K562 (cell line): Measurements from ENCODE around the gene GMPR2. TPM values are rescaled to one million over a fixed set of nuclear protein-coding genes. Genes with fewer than 3 reads are reported as not detected.

ENCODE experiments used
- BHLHE40 ChIP-seq: IDR thresholded peaks from 2 replicates; pipeline ENCODE4 v1.6.1; 2011; ENCODE audit warnings: low read length, improper control_type of control experiment
- ESRRA ChIP-seq: fragments of 450-650 bp; IDR thresholded peaks from 2 replicates; pipeline ENCODE4 v1.6.1; 2014; ENCODE audit warnings: low read depth, mild to moderate bottlenecking, moderate library complexity, borderline replicate concordance
- ETV1 ChIP-seq: fragments of 450-650 bp; conservative IDR thresholded peaks from 2 replicates; pipeline ENCODE4 v1.6.1; 2016; ENCODE audit warnings: missing genetic modification characterization, control low read depth, low read depth, missing compliant biosample characterization
- KDM5B ChIP-seq: fragments of 200-600 bp; sonication (generic); IDR thresholded peaks from 2 replicates; pipeline ENCODE4 v1.6.1; 2012; ENCODE audit warnings: low read depth, mild to moderate bottlenecking, moderate library complexity, low read length, control low read depth, inconsistent platforms; ENCODE audit not compliant: insufficient replicate concordance
- ZC3H11A ChIP-seq: IDR thresholded peaks from 2 replicates; pipeline ENCODE4 v1.6.1; 2012; ENCODE audit warnings: low read depth, low read length, improper control_type of control experiment
- ZNF699 ChIP-seq: fragments of 250-450 bp; sonication (Bioruptor Pico); IDR thresholded peaks from 2 replicates; pipeline ENCODE4 v1.8.0; 2021; ENCODE audit warnings: mild to moderate bottlenecking, moderate library complexity; ENCODE audit not compliant: insufficient replicate concordance
- ZNF707 ChIP-seq: fragments of 250-450 bp; sonication (Bioruptor Pico); conservative IDR thresholded peaks from 2 replicates; pipeline ENCODE4 v1.8.0; 2022; ENCODE audit warnings: inconsistent platforms, mild to moderate bottlenecking, moderate library complexity
- ZNF830 ChIP-seq: fragments of 250-450 bp; sonication (Bioruptor Pico); IDR thresholded peaks from 2 replicates; pipeline ENCODE4 v1.5.0; 2021; ENCODE audit warnings: mild to moderate bottlenecking
- polyA plus RNA-seq, 8 experiments: library from polyadenylated mRNA; depleted of rRNA in 4 of 8; stranded (reverse) in 5 of 8; unstranded in 3 of 8; fragments of >200 nt; fragmentation: Nextera tagmentation in 2 of 8; fragmentation: Illumina TruSeq in 1 of 8; extraction: Ambion mirVana in 2 of 8; extraction: Trizol in 1 of 8; gene quantifications; 2 replicates each; pipeline versions ENCODE4 v1.2.1 to v1.2.3, GENCODE V29; 2011 to 2014; ENCODE audit warnings: inconsistent platforms in 1 of 8, missing spikeins in 1 of 8
- total RNA-seq, 7 experiments: library from RNA; depleted of rRNA in 6 of 7; stranded (reverse); fragments of >200 nt in 6 of 7; fragmentation: Illumina TruSeq in 2 of 7; extraction: Trizol in 2 of 7; gene quantifications; 2 replicates each; pipeline versions ENCODE4 v1.2.1 to v1.2.3, GENCODE V29; 2011 to 2021; ENCODE audit warnings: low replicate concordance in 1 of 7
- TF ChIP-seq, protein P1 (sequence below): fragments of 250-450 bp; sonication (Bioruptor Pico); IDR thresholded peaks from 2 replicates; pipeline ENCODE4 v1.5.1; 2021; ENCODE audit warnings: mild to moderate bottlenecking
- TF ChIP-seq, protein P2 (sequence below): fragments of 450-650 bp; formaldehyde crosslinking; IDR thresholded peaks from 2 replicates; pipeline ENCODE4 v1.4.0; 2020; ENCODE audit warnings: mild to moderate bottlenecking, moderate library complexity
- TF ChIP-seq, protein P3 (sequence below), 2 experiments: fragments of 450-650 bp; IDR thresholded peaks; 2 replicates each; pipeline ENCODE4 v1.6.1; 2018; ENCODE audit warnings: mild to moderate bottlenecking in 2 of 2, low read depth in 1 of 2; ENCODE audit not compliant: partially characterized antibody in 2 of 2
- TF ChIP-seq, protein P4 (sequence below): sonication (generic); formaldehyde crosslinking; IDR thresholded peaks from 2 replicates; pipeline ENCODE4 v1.9.0; 2022; ENCODE audit warnings: mild to moderate bottlenecking, missing genetic modification reagents
- TF ChIP-seq, protein P5 (sequence below): sonication (generic); formaldehyde crosslinking; IDR thresholded peaks from 2 replicates; pipeline ENCODE4 v1.8.1; 2022; ENCODE audit warnings: missing genetic modification reagents
- TF ChIP-seq, protein P6 (sequence below): fragments of 450-650 bp; IDR thresholded peaks from 2 replicates; pipeline ENCODE4 v1.6.1; 2014; ENCODE audit warnings: low read depth, mild to moderate bottlenecking, moderate library complexity, borderline replicate concordance

GMPR2 gene
- total and polyA plus RNA-seq, 9 of the 15 experiments (the other 6 are each of a cell fraction or from before 2014, with no cell fraction given): 26.4 to 67.4 (median 36.3) TPM

DNA sequence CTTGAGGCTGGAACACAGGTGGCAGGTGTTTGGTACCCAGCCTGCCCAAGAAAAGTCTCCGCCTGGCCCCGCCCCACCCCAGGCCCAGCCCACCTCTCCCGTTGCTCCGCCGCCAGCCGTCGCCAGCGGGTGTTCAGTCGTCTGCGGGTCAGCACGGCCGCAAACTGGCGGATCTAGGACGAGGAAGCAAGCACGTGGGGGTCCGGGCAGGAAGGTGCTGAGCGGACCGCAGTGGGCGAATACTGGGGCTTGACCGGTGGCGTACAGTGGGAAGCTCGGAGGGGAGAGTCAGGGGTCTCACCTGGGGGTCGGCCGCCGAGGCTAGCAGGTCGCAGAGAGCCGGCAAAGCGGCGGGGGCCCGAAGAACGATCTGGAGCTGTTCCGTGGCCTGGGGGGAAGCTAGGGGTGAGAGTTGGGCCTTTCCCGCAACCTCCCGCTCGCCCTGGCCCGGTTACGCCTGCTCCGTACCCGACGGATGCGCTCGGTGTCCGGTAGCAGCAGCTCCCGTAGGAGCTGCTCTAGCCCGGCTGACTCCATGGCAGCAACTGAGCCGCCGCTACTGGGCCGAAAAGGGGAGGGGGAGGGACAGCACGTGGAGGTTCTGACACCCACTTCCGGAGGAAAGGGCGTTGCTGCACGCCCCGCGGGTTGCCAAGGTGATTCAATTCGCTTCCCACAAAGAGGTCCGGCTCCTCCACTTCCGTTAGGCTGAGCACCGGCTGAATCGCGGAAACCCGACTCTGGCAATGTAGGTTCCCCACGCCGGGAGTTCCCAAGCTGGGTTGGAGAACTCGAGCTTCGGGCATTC, 44.3 kb upstream of the GMPR2 start, which contains the start of gene IPO4 (continued):
- TF ChIP-seq, protein P1, sequence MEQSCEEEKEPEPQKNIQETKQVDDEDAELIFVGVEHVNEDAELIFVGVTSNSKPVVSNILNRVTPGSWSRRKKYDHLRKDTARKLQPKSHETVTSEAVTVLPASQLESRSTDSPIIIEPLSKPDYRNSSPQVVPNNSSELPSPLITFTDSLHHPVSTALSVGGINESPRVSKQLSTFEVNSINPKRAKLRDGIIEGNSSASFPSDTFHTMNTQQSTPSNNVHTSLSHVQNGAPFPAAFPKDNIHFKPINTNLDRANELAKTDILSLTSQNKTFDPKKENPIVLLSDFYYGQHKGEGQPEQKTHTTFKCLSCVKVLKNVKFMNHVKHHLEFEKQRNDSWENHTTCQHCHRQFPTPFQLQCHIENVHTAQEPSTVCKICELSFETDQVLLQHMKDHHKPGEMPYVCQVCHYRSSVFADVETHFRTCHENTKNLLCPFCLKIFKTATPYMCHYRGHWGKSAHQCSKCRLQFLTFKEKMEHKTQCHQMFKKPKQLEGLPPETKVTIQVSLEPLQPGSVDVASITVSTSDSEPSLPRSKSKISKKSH: no peak
- TF ChIP-seq, protein P2, sequence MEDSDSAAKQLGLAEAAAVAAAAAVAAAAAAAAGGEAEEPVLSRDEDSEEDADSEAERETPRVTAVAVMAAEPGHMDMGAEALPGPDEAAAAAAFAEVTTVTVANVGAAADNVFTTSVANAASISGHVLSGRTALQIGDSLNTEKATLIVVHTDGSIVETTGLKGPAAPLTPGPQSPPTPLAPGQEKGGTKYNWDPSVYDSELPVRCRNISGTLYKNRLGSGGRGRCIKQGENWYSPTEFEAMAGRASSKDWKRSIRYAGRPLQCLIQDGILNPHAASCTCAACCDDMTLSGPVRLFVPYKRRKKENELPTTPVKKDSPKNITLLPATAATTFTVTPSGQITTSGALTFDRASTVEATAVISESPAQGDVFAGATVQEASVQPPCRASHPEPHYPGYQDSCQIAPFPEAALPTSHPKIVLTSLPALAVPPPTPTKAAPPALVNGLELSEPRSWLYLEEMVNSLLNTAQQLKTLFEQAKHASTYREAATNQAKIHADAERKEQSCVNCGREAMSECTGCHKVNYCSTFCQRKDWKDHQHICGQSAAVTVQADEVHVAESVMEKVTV (CRISPR knock-in tag): peak; percentile 10; the same call in 1 of the 2 replicates
- TF ChIP-seq ESRRA: peak; percentile 77; the same call in 1 of the 2 replicates
- TF ChIP-seq, protein P3, sequence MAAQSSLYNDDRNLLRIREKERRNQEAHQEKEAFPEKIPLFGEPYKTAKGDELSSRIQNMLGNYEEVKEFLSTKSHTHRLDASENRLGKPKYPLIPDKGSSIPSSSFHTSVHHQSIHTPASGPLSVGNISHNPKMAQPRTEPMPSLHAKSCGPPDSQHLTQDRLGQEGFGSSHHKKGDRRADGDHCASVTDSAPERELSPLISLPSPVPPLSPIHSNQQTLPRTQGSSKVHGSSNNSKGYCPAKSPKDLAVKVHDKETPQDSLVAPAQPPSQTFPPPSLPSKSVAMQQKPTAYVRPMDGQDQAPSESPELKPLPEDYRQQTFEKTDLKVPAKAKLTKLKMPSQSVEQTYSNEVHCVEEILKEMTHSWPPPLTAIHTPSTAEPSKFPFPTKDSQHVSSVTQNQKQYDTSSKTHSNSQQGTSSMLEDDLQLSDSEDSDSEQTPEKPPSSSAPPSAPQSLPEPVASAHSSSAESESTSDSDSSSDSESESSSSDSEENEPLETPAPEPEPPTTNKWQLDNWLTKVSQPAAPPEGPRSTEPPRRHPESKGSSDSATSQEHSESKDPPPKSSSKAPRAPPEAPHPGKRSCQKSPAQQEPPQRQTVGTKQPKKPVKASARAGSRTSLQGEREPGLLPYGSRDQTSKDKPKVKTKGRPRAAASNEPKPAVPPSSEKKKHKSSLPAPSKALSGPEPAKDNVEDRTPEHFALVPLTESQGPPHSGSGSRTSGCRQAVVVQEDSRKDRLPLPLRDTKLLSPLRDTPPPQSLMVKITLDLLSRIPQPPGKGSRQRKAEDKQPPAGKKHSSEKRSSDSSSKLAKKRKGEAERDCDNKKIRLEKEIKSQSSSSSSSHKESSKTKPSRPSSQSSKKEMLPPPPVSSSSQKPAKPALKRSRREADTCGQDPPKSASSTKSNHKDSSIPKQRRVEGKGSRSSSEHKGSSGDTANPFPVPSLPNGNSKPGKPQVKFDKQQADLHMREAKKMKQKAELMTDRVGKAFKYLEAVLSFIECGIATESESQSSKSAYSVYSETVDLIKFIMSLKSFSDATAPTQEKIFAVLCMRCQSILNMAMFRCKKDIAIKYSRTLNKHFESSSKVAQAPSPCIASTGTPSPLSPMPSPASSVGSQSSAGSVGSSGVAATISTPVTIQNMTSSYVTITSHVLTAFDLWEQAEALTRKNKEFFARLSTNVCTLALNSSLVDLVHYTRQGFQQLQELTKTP (IDR thresholded peaks at IDR 0.05; ENCODE audit: low read depth in 1 of 2, partially characterized antibody in 2 of 2): peak in 1 of 2 experiments; percentile 67
- TF ChIP-seq ZC3H11A: peak; percentile 95
- TF ChIP-seq, protein P4, sequence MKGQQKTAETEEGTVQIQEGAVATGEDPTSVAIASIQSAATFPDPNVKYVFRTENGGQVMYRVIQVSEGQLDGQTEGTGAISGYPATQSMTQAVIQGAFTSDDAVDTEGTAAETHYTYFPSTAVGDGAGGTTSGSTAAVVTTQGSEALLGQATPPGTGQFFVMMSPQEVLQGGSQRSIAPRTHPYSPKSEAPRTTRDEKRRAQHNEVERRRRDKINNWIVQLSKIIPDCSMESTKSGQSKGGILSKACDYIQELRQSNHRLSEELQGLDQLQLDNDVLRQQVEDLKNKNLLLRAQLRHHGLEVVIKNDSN (CRISPR knock-in tag): peak; percentile 82
- TF ChIP-seq BHLHE40: peak; percentile 87
- 0 out of 2 replicates have a peak, but pooled peaks have one; percentile 70 for TF ChIP-seq ZNF830 (CRISPR knock-in tag)
- peak; percentile 92 for TF ChIP-seq ETV1 (tag)
- TF ChIP-seq KDM5B: peak; percentile 63
- TF ChIP-seq ZNF699 (CRISPR knock-in tag): no peak
- TF ChIP-seq, protein P5, sequence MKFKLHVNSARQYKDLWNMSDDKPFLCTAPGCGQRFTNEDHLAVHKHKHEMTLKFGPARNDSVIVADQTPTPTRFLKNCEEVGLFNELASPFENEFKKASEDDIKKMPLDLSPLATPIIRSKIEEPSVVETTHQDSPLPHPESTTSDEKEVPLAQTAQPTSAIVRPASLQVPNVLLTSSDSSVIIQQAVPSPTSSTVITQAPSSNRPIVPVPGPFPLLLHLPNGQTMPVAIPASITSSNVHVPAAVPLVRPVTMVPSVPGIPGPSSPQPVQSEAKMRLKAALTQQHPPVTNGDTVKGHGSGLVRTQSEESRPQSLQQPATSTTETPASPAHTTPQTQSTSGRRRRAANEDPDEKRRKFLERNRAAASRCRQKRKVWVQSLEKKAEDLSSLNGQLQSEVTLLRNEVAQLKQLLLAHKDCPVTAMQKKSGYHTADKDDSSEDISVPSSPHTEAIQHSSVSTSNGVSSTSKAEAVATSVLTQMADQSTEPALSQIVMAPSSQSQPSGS: no peak
- TF ChIP-seq, protein P6, sequence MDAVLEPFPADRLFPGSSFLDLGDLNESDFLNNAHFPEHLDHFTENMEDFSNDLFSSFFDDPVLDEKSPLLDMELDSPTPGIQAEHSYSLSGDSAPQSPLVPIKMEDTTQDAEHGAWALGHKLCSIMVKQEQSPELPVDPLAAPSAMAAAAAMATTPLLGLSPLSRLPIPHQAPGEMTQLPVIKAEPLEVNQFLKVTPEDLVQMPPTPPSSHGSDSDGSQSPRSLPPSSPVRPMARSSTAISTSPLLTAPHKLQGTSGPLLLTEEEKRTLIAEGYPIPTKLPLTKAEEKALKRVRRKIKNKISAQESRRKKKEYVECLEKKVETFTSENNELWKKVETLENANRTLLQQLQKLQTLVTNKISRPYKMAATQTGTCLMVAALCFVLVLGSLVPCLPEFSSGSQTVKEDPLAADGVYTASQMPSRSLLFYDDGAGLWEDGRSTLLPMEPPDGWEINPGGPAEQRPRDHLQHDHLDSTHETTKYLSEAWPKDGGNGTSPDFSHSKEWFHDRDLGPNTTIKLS: peak; percentile 65; the same call in 1 of the 2 replicates
- no peak for TF ChIP-seq ZNF707
